DMS 273 (cell line): ENCODE results near the gene VSX1.

ENCODE experiments used
- DNase-seq: peaks from one replicate; lab custom pipeline; 2025; ENCODE audit not compliant: unreplicated experiment; lab: John Stamatoyannopoulos, UW

VSX1 gene

DNA sequence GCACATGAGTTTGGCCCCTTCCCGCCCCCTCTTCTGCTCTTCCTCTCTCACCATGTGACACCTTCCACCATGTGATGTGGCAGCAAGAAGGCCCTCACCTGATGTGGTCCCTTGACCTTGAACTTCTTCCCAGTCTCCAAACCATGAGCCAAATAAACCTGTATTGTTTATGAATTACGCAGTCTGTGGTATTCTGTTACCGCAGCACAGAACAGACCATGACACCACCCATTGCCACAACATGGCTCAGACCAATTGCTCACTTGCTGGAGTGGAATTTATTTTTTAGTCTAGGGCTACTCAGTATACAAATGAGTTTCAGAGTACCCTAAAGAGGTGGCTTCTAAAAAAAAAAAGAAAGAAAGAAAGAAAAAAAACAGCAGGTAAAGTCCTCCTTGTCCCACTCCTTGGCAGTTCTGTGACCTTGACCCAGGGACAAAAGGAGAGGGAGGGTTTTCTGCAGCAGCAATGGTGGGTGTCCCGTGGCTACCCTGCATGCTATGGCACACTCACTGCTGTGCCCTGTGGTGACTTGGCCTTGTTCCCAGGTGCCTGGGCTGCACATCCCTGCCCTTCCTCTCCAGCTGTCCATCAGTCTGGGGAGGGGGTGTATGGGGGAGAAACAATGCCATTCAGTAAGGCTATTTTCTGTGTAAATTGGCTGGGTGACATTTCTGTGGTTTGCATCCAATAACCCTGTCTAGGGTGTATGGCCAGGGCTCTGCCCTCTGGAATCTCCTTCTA lies 5.4 kb upstream of the VSX1 start:
- peak; percentile 38 for DNase-seq

DNA sequence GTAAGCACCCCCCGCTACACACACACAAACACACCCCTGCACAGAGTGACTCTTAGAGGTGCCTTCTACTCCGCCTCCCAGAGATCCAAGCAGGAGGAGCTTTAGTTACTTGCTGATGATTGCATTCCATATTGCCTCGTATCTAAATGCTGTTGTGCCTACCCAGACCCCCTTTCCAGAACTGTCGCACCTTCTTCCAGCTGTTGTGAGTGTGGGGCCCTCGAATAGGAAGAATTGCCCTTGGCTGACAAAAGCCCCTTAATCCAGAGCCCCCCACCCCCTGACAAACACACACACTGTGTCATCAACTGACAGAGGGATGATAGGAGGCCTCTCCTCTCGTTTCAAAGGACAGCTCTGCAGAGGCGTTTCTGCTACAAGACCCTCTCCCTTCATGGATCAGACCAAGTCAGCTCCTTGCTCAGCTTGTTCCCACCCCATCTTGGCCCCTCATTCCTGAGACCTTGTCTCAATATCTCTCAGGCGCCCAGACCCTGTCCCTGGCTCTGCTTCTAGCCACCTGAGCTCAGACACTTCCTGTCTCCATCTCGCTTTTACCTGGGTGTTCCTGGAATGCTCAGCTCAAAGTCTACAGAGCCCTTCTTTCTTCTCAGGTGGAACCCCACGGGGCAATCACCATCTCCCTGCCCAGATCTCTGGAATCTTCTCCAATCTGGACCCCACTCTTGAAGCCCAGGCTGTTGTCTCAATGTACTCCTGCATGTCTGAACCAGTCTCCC lies 4.0 kb upstream of the VSX1 start:
- no peak for DNase-seq

DNA sequence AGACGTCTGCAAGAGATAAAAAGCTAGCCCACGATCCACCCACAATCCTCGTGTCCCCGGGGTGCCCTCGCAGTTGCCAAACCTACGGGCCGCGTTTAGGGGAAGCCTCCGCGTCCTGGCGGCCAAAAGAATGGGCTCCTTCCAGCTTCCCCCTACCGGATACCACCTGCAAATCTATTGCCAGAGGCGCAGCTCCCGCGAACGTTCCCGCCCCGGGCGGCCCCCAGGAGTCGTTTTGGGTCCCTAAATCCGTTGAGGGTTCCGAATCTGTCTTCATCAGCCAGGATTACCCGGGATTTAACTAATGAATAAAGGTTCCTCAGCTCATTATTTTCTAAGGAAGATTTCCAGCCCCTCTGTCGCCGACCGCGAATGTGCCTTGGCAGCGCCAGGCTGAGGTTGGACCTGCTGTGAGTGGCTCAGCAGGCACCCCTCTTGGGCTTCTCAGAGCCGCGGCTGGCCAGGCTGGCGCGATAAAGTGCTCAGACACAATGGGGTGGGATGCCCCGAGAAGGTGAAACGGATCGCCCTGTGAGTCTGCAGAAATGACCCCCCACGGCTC lies 2.8 kb upstream of the VSX1 start:
- DNase-seq, result peak; percentile 76

DNA sequence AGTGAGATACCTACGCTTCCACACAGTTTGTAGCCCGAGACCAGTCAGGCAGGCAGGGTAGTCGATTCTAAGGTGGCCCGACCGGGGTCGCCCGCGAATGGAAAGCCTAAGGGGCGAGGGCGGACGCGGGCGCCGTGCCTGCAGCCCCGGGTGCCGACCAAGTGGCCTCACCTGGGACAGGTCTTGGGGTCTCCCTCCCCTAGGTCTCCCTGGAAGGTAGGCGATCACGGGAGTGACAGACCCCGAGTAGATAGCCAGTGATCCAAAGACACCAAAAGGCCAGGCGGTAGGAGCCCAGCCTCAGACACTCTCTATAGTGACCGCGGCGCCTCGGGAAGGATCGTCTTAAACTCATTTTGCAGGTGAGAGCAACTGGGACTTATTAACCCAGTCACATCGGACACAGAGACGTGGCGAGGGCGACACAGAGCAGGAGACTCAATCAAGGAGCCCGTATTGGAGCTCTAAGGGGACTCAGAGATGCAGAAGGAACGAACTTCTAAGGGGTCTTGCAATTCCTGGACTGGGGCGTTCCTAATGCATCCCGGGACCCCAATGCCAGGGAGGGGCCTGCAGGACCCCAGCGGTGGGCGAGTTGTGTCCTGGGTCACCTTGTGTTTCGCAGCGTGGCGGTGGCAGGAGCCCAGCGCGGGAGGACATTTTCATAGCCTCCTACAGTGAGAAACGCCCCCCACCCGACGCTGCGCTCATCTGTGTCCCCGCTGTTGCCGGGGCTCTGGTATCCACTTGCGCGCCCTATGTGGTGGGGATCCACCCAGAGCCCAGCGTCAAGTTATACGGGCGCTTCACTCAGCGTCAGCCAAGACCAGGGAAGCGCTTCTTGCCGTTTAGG lies 2.1 kb upstream of the VSX1 start:
- peak; percentile 76 for DNase-seq

DNA sequence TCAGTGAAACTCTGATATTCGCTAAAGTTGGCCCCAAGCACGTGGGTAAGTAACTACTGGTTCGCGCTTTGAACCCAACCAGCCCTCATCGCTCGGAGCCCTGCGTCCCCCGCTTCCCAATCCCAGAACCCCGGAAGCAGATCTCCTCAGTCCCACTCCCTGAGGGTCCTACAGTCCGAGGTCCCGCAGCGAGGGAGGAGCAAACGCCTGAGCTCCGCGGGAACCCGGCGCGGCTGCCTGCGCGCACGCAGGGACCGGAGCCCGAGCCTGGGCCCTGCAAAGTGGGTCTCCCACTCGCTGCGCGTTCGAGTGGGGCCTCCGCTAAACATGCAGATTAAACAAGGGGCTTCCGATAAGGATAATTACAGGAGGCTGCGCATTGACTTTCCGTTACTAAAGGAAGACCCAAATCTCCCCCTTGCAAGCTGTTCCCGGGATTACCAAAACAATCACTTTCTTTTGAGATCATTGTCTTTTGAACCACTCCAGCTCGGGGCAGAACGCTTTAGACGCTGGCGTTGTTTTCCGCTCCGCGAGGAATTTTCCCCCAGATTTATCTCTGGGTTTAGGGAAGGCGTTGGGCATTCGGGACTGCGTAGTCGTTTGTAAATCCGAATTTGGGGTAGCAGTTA lies 1.3 kb upstream of the VSX1 start:
- peak; percentile 41 for DNase-seq

DNA sequence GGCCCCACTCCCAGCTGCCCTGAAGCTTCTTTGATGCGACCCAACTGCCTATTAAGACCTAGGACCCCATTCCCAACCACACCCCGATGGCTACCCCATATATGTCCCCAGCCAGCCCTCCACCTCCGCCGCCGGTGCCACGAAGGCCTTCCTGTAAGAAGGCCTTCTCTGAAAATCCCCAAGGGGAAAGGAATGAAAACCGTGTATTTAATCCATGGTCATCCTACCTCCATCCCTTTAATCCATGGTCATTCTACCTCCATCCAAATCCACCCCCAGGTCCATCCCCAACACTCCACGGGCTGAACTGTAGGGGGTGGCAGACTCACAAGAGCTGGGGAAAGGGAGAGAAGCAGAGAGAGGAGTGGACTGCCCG lies 545 bp upstream of the VSX1 start:
- peak; percentile 66 for DNase-seq

DNA sequence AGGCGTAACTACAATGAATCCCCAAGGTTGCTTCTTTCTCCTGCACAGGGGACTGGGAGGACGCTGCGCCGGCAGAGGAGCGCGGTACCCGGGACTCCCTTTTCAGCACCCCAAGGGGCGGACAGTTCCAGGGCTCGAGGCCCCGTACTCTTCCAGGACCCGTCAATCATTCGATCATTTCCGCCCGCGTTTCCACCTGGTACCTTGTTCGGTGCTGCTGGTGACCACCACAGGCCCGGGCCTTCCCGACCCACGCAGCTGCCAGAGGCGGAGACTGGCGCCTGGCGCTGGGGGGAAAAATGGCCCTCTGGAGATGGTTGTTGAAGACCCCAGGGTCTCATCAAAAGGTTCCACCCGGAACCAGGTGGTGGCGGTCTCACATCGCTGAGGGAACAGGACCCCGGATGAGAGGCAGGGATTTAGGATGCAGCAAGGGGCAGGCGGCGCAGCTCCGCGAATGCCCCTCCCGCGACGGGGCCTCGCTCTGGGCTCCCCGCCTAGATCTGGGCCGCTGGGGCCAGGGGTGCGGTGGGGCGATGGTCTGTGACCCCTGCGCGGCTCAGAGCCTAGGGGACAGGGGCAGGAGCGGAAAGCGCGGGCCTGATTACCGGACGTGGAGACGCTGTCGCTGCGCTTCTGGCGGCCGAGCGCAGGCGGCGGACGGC lies 744 bp downstream of the VSX1 start:
- peak; percentile 58 for DNase-seq

DNA sequence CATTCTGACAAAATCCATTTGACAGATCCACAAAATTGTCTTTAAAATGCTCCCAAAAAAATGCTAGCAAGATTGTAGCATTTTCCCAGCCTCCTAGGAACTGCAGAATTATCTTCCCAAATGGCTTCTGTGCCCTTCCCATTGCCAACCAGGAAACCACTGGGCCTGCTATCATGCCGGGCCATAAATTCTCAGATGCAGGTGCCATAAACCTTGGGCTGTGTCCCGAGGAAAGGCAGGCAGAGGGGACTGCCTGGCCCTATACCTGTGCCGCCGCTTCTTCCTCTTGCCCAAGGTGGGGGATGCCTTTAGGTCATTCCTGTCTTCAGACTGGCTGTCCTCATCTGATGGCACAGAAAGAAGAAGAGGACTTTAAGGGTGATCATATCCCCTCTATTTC lies 2.8 kb downstream of the VSX1 start:
- no peak for DNase-seq

DNA sequence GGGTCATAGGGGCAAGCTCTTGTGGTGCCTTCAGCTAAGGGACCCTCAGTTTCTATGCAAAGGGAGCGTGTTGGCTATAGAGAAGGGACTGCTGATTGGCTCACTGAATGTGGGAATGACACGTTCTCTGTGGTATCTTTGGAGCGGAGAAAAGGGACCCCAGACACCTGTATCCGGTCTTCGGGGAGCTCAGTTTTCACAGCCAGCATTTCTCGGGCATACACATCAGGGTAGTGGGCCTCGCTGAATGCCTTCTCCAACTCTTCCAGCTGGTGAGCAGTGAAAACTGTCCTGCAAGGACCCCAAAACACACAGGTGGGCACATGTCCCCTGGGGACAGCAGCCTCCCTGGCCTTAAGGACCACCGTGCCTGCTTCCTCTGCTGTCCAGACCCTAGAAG lies 3.3 kb downstream of the VSX1 start:
- DNase-seq, result no peak

DNA sequence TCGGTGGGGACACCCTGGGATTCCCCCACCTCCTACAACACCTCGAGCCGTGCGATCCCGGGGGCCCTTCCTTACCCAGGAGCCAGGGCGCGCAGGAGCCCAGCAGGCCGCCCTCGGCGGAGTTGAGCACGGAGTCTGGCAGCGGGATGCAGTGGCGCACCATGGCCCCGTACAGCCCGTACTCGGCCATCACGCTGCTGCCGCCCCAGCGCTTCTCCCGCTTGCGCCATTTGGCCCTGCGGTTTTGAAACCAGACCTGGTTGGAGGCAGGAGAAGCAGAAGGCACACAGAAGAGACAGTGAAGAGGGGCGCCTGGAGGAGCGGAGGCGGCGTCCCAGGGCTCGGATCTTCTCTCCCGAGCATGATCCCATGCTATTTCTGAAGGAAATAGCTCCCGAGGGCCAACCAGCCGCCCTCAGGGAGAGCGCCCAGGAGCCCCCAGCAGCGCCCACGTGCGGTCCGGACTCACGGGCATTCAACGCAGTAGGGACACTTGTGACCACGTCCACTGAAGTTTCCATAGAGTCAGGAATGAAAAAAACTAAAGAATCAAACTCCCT lies 4.3 kb downstream of the VSX1 start:
- peak; percentile 47 for DNase-seq

DNA sequence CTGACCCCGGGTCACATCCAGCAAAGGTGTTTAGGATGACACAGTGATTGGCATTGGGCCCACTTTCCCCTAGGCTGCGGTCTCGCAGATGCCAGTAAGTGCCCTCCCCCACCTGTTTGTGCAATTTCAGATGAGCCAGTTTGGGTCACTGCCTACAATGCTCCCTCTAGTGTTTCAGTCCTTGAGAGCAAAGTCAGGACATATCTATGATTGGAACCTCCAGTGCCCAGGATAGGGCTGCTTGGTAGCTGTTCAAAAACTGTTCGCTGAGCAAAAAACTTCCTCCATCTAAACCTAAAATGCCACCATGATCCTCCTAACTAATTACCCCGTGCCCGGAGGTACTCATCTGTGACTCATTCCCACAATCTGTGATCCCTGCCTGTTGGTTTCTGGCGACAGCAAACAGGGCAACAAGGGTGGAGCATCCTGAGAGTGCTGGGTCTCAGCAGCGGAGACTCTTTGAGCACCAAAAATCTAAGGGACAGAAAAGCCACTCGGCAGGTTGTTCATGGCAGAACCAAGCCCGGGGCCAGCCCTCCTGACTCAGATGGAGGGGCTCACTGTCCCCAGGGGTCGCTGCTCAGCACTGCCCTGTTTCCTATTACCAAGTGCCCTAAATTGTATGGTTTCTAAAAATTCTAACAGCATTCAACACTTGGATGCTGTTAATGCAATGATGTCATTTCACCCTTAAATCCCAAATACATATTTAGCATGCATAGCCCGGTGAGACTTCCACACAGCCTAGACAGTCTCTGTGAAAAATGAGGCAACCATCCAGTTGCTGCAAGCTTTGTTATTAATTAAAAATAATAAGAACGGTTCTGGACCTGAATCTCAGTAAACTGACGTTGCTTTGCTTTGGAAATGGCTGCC lies 5.0 kb downstream of the VSX1 start:
- peak; percentile 78 for DNase-seq

DNA sequence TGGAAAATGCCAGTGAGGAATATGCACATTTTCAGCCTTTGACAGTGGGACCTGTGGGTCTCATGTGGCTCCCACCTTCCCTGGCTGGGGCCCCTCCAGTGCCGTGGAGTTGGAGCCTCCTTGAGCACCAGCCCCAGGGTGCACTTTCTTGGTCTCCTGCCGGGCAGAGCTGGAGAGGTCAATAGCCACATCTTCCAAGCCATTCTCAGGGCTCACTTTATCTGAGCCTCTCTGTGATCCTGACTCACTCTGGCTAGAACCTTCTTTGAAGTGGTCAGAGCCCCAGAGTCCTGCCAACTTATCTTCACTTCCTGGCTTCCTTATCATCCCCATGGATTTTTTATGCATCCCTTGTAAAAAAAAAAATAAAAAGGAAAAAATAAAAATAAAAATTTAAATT lies 5.7 kb downstream of the VSX1 start:
- no peak for DNase-seq

DNA sequence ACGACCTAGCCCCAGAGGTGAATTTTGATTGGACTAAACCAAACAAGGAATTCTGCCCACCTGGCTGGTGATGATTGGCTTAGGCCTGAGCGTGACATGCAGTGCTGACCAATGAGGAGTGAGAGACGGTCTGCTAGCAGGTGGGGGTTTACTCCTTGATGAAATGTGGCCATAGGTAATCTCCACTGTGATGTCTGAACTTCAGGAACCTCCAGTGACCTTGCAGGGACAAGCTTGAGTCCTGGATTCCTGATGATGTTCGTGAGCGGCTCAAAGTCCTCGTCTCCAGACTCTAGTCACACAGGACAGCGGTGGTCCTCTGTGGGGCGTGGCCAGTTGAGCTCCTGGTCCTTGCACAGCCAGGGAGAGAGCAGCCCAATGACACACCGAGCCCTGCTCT lies 8.4 kb downstream of the VSX1 start:
- DNase-seq, result no peak

DNA sequence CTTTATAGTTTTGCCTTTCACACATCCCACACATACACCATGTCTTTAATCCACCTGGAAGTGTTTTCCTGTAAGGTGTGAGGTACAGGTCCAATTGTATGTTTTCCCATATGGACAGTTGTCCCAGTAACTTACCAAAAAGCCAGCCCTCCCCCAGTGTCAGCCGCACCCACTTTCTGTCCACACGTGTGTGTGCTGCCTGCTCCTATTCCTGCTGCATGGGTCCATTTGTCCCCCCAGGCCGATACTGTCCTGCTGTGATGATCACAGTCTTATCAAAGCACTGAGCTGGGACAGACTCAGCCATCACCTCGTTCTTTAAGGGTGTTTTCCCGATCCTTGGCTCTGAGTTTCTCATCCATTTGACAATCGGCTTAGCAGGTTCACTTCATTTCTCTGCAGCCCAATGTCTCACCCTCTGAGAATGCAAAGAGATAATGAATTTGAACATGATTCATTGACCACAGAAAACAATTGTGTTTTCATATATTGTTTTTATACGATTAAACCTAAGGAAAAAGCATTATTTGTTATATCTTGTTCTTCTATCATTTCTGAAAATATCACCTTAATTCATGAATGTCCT lies 9.6 kb downstream of the VSX1 start:
- no peak for DNase-seq

DNA sequence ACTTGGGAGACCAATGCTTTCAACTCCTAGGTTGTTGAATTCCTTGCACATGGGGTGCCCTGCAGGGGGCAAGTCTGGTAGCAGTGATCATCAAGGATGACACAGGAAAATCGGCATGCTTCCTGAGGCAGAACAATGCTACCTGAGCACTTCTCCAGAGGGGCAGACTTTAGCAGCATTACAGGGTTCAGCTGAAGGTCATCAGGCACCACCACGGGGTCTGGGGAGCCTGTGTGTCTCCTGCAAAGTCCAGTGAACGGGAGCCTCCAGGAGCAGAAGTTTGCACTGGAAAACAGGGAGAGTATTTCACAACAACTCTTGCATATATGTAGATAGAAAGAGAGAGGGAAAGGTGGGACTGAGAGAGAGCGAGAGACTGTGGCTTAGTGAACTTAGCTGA lies 10.2 kb downstream of the VSX1 start:
- no peak for DNase-seq

DNA sequence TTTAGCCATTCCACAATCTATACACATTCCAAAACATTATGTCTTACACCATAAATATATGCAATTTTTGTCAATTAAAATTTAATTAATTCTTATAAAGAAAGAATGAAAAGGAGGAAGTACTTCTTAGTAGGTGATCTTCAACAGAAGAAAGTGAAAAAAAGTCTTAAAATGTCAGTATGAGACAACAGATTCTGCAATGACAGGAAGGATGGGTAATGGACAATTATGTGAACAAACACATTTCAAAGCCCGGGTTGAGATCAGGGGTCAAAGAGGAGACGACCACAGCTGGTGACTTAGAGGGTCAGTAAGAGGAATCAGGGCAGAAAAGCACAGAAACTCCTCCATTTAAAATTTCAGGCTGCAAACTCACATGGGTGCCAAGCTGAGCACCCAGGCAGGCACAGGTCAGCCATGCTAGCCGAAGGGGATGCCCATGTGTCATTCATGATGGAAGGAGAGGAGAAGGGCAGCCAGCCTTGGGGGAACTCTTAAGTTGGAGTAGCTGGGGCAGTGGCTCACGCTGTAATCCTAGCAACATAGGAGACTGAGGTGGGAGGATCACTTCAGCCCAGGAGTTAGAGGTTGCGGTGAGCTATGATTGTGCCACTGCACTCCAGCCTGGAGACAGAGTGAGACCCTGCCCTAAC lies 11.0 kb downstream of the VSX1 start:
- DNase-seq, result no peak

DNA sequence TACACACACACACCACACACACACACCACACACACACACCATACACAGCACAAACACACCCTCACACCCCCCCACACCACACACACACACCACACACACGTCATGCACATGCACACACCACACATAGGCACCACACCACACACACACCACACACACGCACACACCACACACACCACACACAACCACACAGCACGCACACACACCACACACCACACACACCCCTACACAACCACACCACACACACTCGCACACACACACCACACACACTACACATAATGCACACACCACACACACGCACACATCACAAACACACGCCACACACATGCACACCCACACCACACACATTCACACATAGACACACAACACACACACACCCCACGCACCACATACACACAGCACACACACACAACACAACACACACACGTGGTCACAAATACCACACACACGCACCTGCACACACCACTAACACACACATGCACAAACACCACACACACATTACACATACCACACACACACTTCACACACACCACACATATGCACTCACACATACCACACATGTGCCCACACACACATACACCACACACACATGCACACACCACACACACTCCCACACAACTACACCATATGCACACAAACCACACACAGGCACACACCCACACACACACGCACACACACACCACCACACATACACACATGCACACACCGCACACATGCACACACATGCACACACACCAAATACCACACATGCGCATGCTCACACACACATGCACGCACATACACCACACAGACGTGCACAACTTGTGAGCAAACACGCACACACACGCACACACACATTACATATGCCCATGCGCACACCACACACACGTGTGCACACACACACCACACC lies 14.6 kb downstream of the VSX1 start:
- DNase-seq, result no peak
